Parathyroid adenoma (tissue), 2 donors: Measurements from ENCODE around the gene OSBPL1A.

Experiments
- H2AFZ ChIP-seq: fragments of 300-600 bp; sonication (generic); one replicate; pipeline ENCODE4 v1.7.0; 2017; ENCODE audit warnings: antibody characterized with exemption, mild to moderate bottlenecking
- H3K27ac ChIP-seq: fragments of 300-600 bp; sonication (generic); one replicate; pipeline ENCODE4 v1.7.0; 2017
- H3K27me3 ChIP-seq: fragments of 300-600 bp; sonication (generic); one replicate; pipeline ENCODE4 v1.7.0; 2017; ENCODE audit warnings: low read length; ENCODE audit not compliant: control insufficient read depth, insufficient read depth
- H3K36me3 ChIP-seq: fragments of 300-600 bp; sonication (generic); one replicate; pipeline ENCODE4 v1.7.0; 2017; ENCODE audit warnings: low read length; ENCODE audit not compliant: control insufficient read depth, insufficient read depth
- H3K4me1 ChIP-seq: fragments of 300-600 bp; sonication (generic); one replicate; pipeline ENCODE4 v1.7.0; 2017; ENCODE audit warnings: control low read depth
- H3K4me2 ChIP-seq: fragments of 300-600 bp; sonication (generic); one replicate; pipeline ENCODE4 v1.7.0; 2017; ENCODE audit warnings: low read length
- H3K4me3 ChIP-seq: fragments of 300-600 bp; sonication (generic); one replicate; pipeline ENCODE4 v1.7.0; 2017; ENCODE audit warnings: low read depth, low read length
- H3K79me2 ChIP-seq: fragments of 300-600 bp; sonication (generic); one replicate; pipeline ENCODE4 v1.7.0; 2017; ENCODE audit warnings: control low read depth
- H3K9ac ChIP-seq: fragments of 300-600 bp; sonication (generic); one replicate; pipeline ENCODE4 v1.7.0; 2017; ENCODE audit warnings: mild to moderate bottlenecking
- H3K9me3 ChIP-seq: fragments of 300-600 bp; sonication (generic); one replicate; pipeline ENCODE4 v1.7.0; 2017; ENCODE audit warnings: low read length; ENCODE audit not compliant: control insufficient read depth
- TF ChIP-seq, protein P1 (sequence below): fragments of 300-600 bp; sonication (generic); IDR thresholded peaks from one replicate; pipeline ENCODE4 v1.7.0; 2017; ENCODE audit warnings: antibody characterized with exemption, mild to moderate bottlenecking
- donor health status: primary hyperparathyroidism.

The OSBPL1A gene

GRCh38 chr18:24426398-24427294 lies 29.0 kb upstream of the OSBPL1A start, which contains the start of gene IMPACT:
IMPACT (plus strand) TSS chr18:24426670; CDS start chr18:24426757, 87 bp downstream.
- no peaks in the 10 kb centered on the region for H3K27me3 ChIP-seq
- peak within 1 kb of the TSS; percentile 91 for H3K4me2 ChIP-seq
- no peak within 1 kb of the TSS for H3K9ac ChIP-seq
- peak within 1 kb of the TSS; percentile 100 for H2AFZ ChIP-seq
- peak within 1 kb of the TSS; percentile 65 for H3K27ac ChIP-seq
- H3K9me3 ChIP-seq: no peaks in the 10 kb centered on the region
- TF ChIP-seq, protein P1, sequence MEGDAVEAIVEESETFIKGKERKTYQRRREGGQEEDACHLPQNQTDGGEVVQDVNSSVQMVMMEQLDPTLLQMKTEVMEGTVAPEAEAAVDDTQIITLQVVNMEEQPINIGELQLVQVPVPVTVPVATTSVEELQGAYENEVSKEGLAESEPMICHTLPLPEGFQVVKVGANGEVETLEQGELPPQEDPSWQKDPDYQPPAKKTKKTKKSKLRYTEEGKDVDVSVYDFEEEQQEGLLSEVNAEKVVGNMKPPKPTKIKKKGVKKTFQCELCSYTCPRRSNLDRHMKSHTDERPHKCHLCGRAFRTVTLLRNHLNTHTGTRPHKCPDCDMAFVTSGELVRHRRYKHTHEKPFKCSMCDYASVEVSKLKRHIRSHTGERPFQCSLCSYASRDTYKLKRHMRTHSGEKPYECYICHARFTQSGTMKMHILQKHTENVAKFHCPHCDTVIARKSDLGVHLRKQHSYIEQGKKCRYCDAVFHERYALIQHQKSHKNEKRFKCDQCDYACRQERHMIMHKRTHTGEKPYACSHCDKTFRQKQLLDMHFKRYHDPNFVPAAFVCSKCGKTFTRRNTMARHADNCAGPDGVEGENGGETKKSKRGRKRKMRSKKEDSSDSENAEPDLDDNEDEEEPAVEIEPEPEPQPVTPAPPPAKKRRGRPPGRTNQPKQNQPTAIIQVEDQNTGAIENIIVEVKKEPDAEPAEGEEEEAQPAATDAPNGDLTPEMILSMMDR: no peak
- no peaks in the 10 kb centered on the region for H3K36me3 ChIP-seq
- peaks cover 2% of the 10 kb centered on the region for H3K4me1 ChIP-seq
- peak within 1 kb of the TSS; percentile 87 for H3K4me3 ChIP-seq
- no peaks in the 10 kb centered on the region for H3K79me2 ChIP-seq

GRCh38 chr18:24426073-24426397 lies 28.4 kb upstream of the OSBPL1A start:
- H3K79me2 ChIP-seq: no peaks in the 10 kb centered on the region
- peak overlapping the region; percentile 87 for H3K4me3 ChIP-seq
- H3K27me3 ChIP-seq: no peaks in the 10 kb centered on the region
- peak overlapping the region; percentile 91 for H3K4me2 ChIP-seq
- TF ChIP-seq, protein P1: no peak
- H3K27ac ChIP-seq: peak overlapping the region; percentile 65
- no peaks in the 10 kb centered on the region for H3K36me3 ChIP-seq
- H3K4me1 ChIP-seq: peaks cover 2% of the 10 kb centered on the region
- H3K9me3 ChIP-seq: no peaks in the 10 kb centered on the region
- peak overlapping the region; percentile 100 for H2AFZ ChIP-seq
- H3K9ac ChIP-seq: no peak overlapping the region

GRCh38 chr18:24421831-24422230 lies 24.2 kb upstream of the OSBPL1A start:
- H3K9ac ChIP-seq: no peak overlapping the region
- H3K79me2 ChIP-seq: no peaks in the 10 kb centered on the region

DNA sequence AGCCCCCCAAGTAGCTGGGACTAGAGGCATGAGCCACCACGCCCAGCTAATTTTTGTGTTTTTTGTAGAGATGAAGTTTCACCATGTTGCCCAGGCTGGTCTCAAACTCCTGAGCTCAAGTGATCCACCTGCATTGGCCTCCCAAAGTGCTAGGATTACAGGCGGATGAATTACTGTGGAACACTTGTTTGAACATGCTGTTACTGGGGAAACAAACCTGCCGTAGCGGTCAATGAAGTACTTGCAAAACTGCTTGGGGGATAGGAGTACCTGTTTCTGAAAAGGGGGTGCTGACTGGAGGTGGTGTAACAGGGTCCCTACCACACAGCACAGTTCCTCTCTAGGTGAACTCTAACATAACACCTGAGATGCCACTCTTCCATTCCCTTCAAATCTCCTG lies 22.9 kb upstream of the OSBPL1A start:
- Histone ChIP-seq H3K9ac (no peak overlapping the region), H2AFZ (no peak overlapping the region), H3K4me2 (no peak overlapping the region), H3K79me2 (no peaks in the 10 kb centered on the region), H3K27me3 (no peaks in the 10 kb centered on the region), H3K4me3 (no peak overlapping the region), H3K27ac (no peak overlapping the region), H3K9me3 (no peaks in the 10 kb centered on the region), H3K4me1 (no peaks in the 10 kb centered on the region), H3K36me3 (no peaks in the 10 kb centered on the region)
- TF ChIP-seq, protein P1: no peak

More at GRCh38 chr18:24421831-24422230, 24.2 kb upstream of the OSBPL1A start:
- Histone ChIP-seq H3K9me3 (no peaks in the 10 kb centered on the region), H3K27me3 (no peaks in the 10 kb centered on the region), H3K36me3 (no peaks in the 10 kb centered on the region), H3K4me1 (no peaks in the 10 kb centered on the region), H2AFZ (no peak overlapping the region), H3K27ac (no peak overlapping the region), H3K4me3 (no peak overlapping the region), H3K4me2 (no peak overlapping the region)
- TF ChIP-seq, protein P1: no peak
